ENCODE data around the gene GET3. TPM values are rescaled to one million over a fixed set of nuclear protein-coding genes. Genes with fewer than 3 reads are reported as not detected.
A peak's percentile ranks its signal among the peaks of the same experiment; 100 is the strongest.

The GET3 gene
- total and polyA plus RNA-seq, 2 of the 13 experiments (the other 11 are each of a cell fraction or from before 2014, with no cell fraction given) = 57.7 to 59.4 TPM

GRCh38 chr19:12796146-12797071, 59.1 kb downstream of the GET3 start (continued):
- peak; percentile 79 for TF ChIP-seq RELA (CRISPR knock-in tag; IDR thresholded peaks at IDR 0.05)
- TF ChIP-seq ELF4 (CRISPR knock-in tag; IDR thresholded peaks at IDR 0.05; ENCODE audit: borderline replicate concordance) = no peak
- peak; percentile 88; the same call in 1 of the 2 replicates for TF ChIP-seq KDM3A (CRISPR knock-in tag; IDR thresholded peaks at IDR 0.05; ENCODE audit: low read depth)
- TF ChIP-seq PATZ1 (CRISPR knock-in tag; IDR thresholded peaks at IDR 0.05) = peak; percentile 69
- peak; percentile 17; the same call in 1 of the 2 replicates for TF ChIP-seq ZNF501 (CRISPR knock-in tag; IDR thresholded peaks at IDR 0.05)
- TF ChIP-seq ZNF607 (CRISPR knock-in tag; IDR thresholded peaks at IDR 0.05; ENCODE audit: borderline replicate concordance) = no peak
- no peak for TF ChIP-seq KMT2B (CRISPR knock-in tag; IDR thresholded peaks at IDR 0.05)
- 0 out of 2 replicates have a peak, but pooled peaks have one; percentile 74 for TF ChIP-seq ZNF335 (CRISPR knock-in tag; IDR thresholded peaks at IDR 0.05)
- TF ChIP-seq ZNF563 (CRISPR knock-in tag; IDR thresholded peaks at IDR 0.05) = peak; percentile 47; the same call in 1 of the 2 replicates
- TF ChIP-seq USF2 (IDR thresholded peaks at IDR 0.05; ENCODE audit: low read depth, low read length) = no peak
- peak; percentile 23; the same call in 1 of the 2 replicates for TF ChIP-seq USF2 (CRISPR knock-in tag; IDR thresholded peaks at IDR 0.05; ENCODE audit: borderline replicate concordance)
- TF ChIP-seq ZNF18 (CRISPR knock-in tag; IDR thresholded peaks at IDR 0.05; ENCODE audit: insufficient replicate concordance) = no peak
- no peak for TF ChIP-seq TAF1 (CRISPR knock-in tag; IDR thresholded peaks at IDR 0.05)
- TF ChIP-seq BATF2 (CRISPR knock-in tag; IDR thresholded peaks at IDR 0.05) = no peak
- no peak for TF ChIP-seq ZNF773 (CRISPR knock-in tag; IDR thresholded peaks at IDR 0.05; ENCODE audit: borderline replicate concordance)
- no peak for TF ChIP-seq SP2 (CRISPR knock-in tag; IDR thresholded peaks at IDR 0.05)
- no peak for TF ChIP-seq FOXJ3 (CRISPR knock-in tag; IDR thresholded peaks at IDR 0.05; ENCODE audit: borderline replicate concordance)
- peak; percentile 77 for TF ChIP-seq HMGXB4 (CRISPR knock-in tag; IDR thresholded peaks at IDR 0.05; ENCODE audit: borderline replicate concordance in 1 of 2, low read depth in 1 of 2)
- no peak for TF ChIP-seq MAZ (IDR thresholded peaks at IDR 0.05; ENCODE audit: borderline replicate concordance, low read depth, low read length)
- 0 out of 2 replicates have a peak, but pooled peaks have one; percentile 28 for TF ChIP-seq MAZ (CRISPR knock-in tag; IDR thresholded peaks at IDR 0.05; ENCODE audit: low read depth)

Measured in HepG2 (cell line).